HEK293 (cell line): ENCODE data around the gene ACKR3.

Source experiments
- CTCF ChIA-PET: fragments of 350-600 bp; formaldehyde crosslinking; extraction: SDS; loops from one replicate; lab custom pipeline; 2021; ENCODE audit warnings: antibody characterized with exemption; lab: Yijun Ruan, JAX
- POLR2A ChIA-PET: fragments of 300-600 bp; formaldehyde crosslinking; extraction: SDS; loops from one replicate; lab custom pipeline; 2020; ENCODE audit warnings: antibody characterized with exemption, inconsistent platforms; lab: Yijun Ruan, JAX
- H3K27ac ChIP-seq: fragments of 200-500 bp; sonication (Bioruptor generic); 2 replicates; pipeline ENCODE4 v1.5.1; 2014; ENCODE audit warnings: low read depth, low read length, control low read depth, inconsistent platforms; ENCODE audit errors: extremely low read depth
- H3K36me3 ChIP-seq, 2 experiments: fragments of 200-500 bp in 1 of 2; sonication (Bioruptor generic) in 1 of 2; 1 replicate in 1 of 2; 2 replicates in 1 of 2; pipeline ENCODE4 v1.5.1; 2014 to 2017; ENCODE audit warnings: inconsistent platforms in 2 of 2, low read length in 2 of 2; ENCODE audit not compliant: control insufficient read depth in 2 of 2, insufficient read depth in 1 of 2
- H3K4me1 ChIP-seq: fragments of 200-500 bp; sonication (Bioruptor generic); 2 replicates; pipeline ENCODE4 v1.5.1; 2014; ENCODE audit warnings: mild to moderate bottlenecking, low read length, inconsistent platforms; ENCODE audit not compliant: control insufficient read depth, insufficient read depth
- H3K4me3 ChIP-seq: 2 replicates; pipeline ENCODE4 v1.5.1; 2011; ENCODE audit warnings: low read depth, mild to moderate bottlenecking, control low read depth, low read length, moderate library complexity
- H3K9me3 ChIP-seq: fragments of 200-500 bp; sonication (Bioruptor generic); 2 replicates; pipeline ENCODE4 v1.5.1; 2014; ENCODE audit warnings: low read depth, low read length, inconsistent platforms; ENCODE audit not compliant: control insufficient read depth, insufficient read depth
- GFI1B ChIP-seq: fragments of 450-650 bp; formaldehyde crosslinking; IDR thresholded peaks from 2 replicates; pipeline ENCODE4 v1.5.1; 2016; ENCODE audit warnings: missing biosample characterization, missing genetic modification characterization
- GLI4 ChIP-seq: fragments of 450-650 bp; formaldehyde crosslinking; IDR thresholded peaks from 2 replicates; pipeline ENCODE4 v1.5.1; 2016; ENCODE audit warnings: missing biosample characterization, missing genetic modification characterization
- HIC1 ChIP-seq: fragments of 450-650 bp; formaldehyde crosslinking; IDR thresholded peaks from 2 replicates; pipeline ENCODE4 v1.5.1; 2016; ENCODE audit warnings: missing biosample characterization, missing genetic modification characterization
- HOXD13 ChIP-seq: sonication (generic); formaldehyde crosslinking; IDR thresholded peaks from 2 replicates; pipeline ENCODE4 v1.8.0; 2022; ENCODE audit warnings: missing genetic modification reagents, borderline replicate concordance
- OSR2 ChIP-seq: fragments of 450-650 bp; formaldehyde crosslinking; IDR thresholded peaks from 2 replicates; pipeline ENCODE4 v1.5.1; 2016; ENCODE audit warnings: missing biosample characterization, missing genetic modification characterization
- OVOL3 ChIP-seq: fragments of 450-650 bp; formaldehyde crosslinking; IDR thresholded peaks from 2 replicates; pipeline ENCODE4 v1.5.1; 2016; ENCODE audit warnings: missing biosample characterization, missing genetic modification characterization
- PBX3 ChIP-seq: sonication (generic); formaldehyde crosslinking; IDR thresholded peaks from 2 replicates; pipeline ENCODE4 v1.8.1; 2022; ENCODE audit warnings: mild to moderate bottlenecking, moderate library complexity, missing genetic modification reagents
- RBAK ChIP-seq: fragments of 450-650 bp; formaldehyde crosslinking; IDR thresholded peaks from 2 replicates; pipeline ENCODE4 v1.5.1; 2016; ENCODE audit warnings: missing biosample characterization, missing genetic modification characterization
- ZBTB21 ChIP-seq: fragments of 450-650 bp; formaldehyde crosslinking; IDR thresholded peaks from 2 replicates; pipeline ENCODE4 v1.5.1; 2017; ENCODE audit warnings: missing biosample characterization, missing genetic modification characterization
- ZBTB8A ChIP-seq: fragments of 450-650 bp; formaldehyde crosslinking; IDR thresholded peaks from 2 replicates; pipeline ENCODE4 v1.5.1; 2016; ENCODE audit warnings: missing biosample characterization, missing genetic modification characterization
- ZFP37 ChIP-seq: fragments of 450-650 bp; formaldehyde crosslinking; IDR thresholded peaks from 2 replicates; pipeline ENCODE4 v1.5.1; 2016; ENCODE audit warnings: missing biosample characterization, missing genetic modification characterization
- ZNF112 ChIP-seq: fragments of 450-650 bp; formaldehyde crosslinking; IDR thresholded peaks from 2 replicates; pipeline ENCODE4 v1.5.0; 2017; ENCODE audit warnings: missing biosample characterization, missing genetic modification characterization
- ZNF148 ChIP-seq: fragments of 450-650 bp; formaldehyde crosslinking; IDR thresholded peaks from 2 replicates; pipeline ENCODE4 v1.5.0; 2017; ENCODE audit warnings: missing biosample characterization, missing genetic modification characterization, borderline replicate concordance
- ZNF184 ChIP-seq: fragments of 450-650 bp; IDR thresholded peaks from 2 replicates; pipeline ENCODE4 v1.5.1; 2018; ENCODE audit warnings: missing biosample characterization, mild to moderate bottlenecking, missing genetic modification characterization
- ZNF239 ChIP-seq: fragments of 450-650 bp; formaldehyde crosslinking; IDR thresholded peaks from 2 replicates; pipeline ENCODE4 v1.5.1; 2016; ENCODE audit warnings: missing biosample characterization, missing genetic modification characterization
- ZNF335 ChIP-seq: fragments of 450-650 bp; formaldehyde crosslinking; conservative IDR thresholded peaks from 2 replicates; pipeline ENCODE4 v1.5.1; 2016; ENCODE audit warnings: missing biosample characterization, missing genetic modification characterization
- ZNF366 ChIP-seq: fragments of 450-650 bp; formaldehyde crosslinking; conservative IDR thresholded peaks from 2 replicates; pipeline ENCODE4 v1.5.1; 2016; ENCODE audit warnings: missing biosample characterization, missing genetic modification characterization
- ZNF423 ChIP-seq: fragments of 450-650 bp; formaldehyde crosslinking; IDR thresholded peaks from 2 replicates; pipeline ENCODE4 v1.5.1; 2016; ENCODE audit warnings: missing biosample characterization, missing genetic modification characterization
- ZNF433 ChIP-seq: fragments of 450-650 bp; formaldehyde crosslinking; IDR thresholded peaks from 2 replicates; pipeline ENCODE4 v1.5.1; 2016; ENCODE audit warnings: missing biosample characterization, missing genetic modification characterization, low read depth
- ZNF513 ChIP-seq: fragments of 450-650 bp; IDR thresholded peaks from 2 replicates; pipeline ENCODE4 v1.5.1; 2018; ENCODE audit warnings: missing biosample characterization, missing genetic modification characterization
- ZNF658 ChIP-seq: fragments of 450-650 bp; formaldehyde crosslinking; IDR thresholded peaks from 2 replicates; pipeline ENCODE4; 2016; ENCODE audit warnings: missing biosample characterization, missing genetic modification characterization
- ZNF707 ChIP-seq: fragments of 450-650 bp; formaldehyde crosslinking; IDR thresholded peaks from 2 replicates; pipeline ENCODE4 v1.5.1; 2016; ENCODE audit warnings: missing biosample characterization, missing genetic modification characterization
- ZNF792 ChIP-seq: fragments of 450-650 bp; formaldehyde crosslinking; IDR thresholded peaks from 2 replicates; pipeline ENCODE4 v1.5.1; 2016; ENCODE audit warnings: missing biosample characterization, missing genetic modification characterization
- ZSCAN16 ChIP-seq: fragments of 450-650 bp; formaldehyde crosslinking; IDR thresholded peaks from 2 replicates; pipeline ENCODE4 v1.5.1; 2016; ENCODE audit warnings: missing biosample characterization, missing genetic modification characterization
- ZSCAN23 ChIP-seq: fragments of 450-650 bp; formaldehyde crosslinking; IDR thresholded peaks from 2 replicates; pipeline ENCODE4 v1.5.1; 2016; ENCODE audit warnings: missing biosample characterization, missing genetic modification characterization

ACKR3 gene

GRCh38 chr2:236548179-236548921 is 21.3 kb upstream of the ACKR3 start:
- CTCF ChIA-PET: no interaction called here
- Histone ChIP-seq H3K36me3 (no peaks in the 10 kb centered on the region), H3K4me3 (no peak overlapping the region), H3K27ac (no peak overlapping the region), H3K4me1 (no peaks in the 10 kb centered on the region; the same call in 1 of the 2 replicates), H3K9me3 (no peaks in the 10 kb centered on the region)
- POLR2A ChIA-PET: no interaction called here
- no peak for TF ChIP-seq ZNF423
- no peak for TF ChIP-seq GFI1B
- no peak for TF ChIP-seq ZNF513
- TF ChIP-seq ZBTB8A (tag by site-specific recombination): no peak
- TF ChIP-seq OVOL3 (tag by site-specific recombination): no peak
- TF ChIP-seq ZNF433 (tag by site-specific recombination): no peak
- TF ChIP-seq ZNF658: no peak
- TF ChIP-seq ZNF366: no peak
- no peak for TF ChIP-seq ZBTB21 (tag by site-specific recombination)
- TF ChIP-seq RBAK (tag by site-specific recombination): no peak
- no peak for TF ChIP-seq OSR2 (tag by site-specific recombination)
- no peak for TF ChIP-seq ZSCAN23 (tag by site-specific recombination)

GRCh38 chr2:236549165-236549564 is 20.5 kb upstream of the ACKR3 start:
- Histone ChIP-seq H3K36me3 (no peaks in the 10 kb centered on the region), H3K9me3 (no peaks in the 10 kb centered on the region), H3K27ac (no peak overlapping the region), H3K4me3 (no peak overlapping the region), H3K4me1 (no peaks in the 10 kb centered on the region; the same call in 1 of the 2 replicates)
- TF ChIP-seq ZSCAN16 (tag by site-specific recombination) (no peak), HOXD13 (CRISPR knock-in tag) (no peak), ZFP37 (no peak), PBX3 (no peak)
- CTCF ChIA-PET: no interaction called here
- POLR2A ChIA-PET: no interaction called here

GRCh38 chr2:236550290-236550689 is 19.3 kb upstream of the ACKR3 start:
- H3K36me3 ChIP-seq: no peaks in the 10 kb centered on the region
- CTCF ChIA-PET: no interaction called here
- POLR2A ChIA-PET: no interaction called here
- no peak overlapping the region for H3K27ac ChIP-seq
- no peak overlapping the region for H3K4me3 ChIP-seq
- no peaks in the 10 kb centered on the region for H3K9me3 ChIP-seq
- H3K4me1 ChIP-seq: no peaks in the 10 kb centered on the region; the same call in 1 of the 2 replicates
- TF ChIP-seq ZNF148 (tag by site-specific recombination) (no peak), ZNF184 (tag by site-specific recombination) (no peak), ZNF335 (tag by site-specific recombination) (no peak), ZSCAN16 (tag by site-specific recombination) (no peak), HIC1 (tag by site-specific recombination) (no peak), ZNF112 (tag by site-specific recombination) (no peak), OVOL3 (tag by site-specific recombination) (no peak), ZNF513 (no peak), GLI4 (no peak), ZNF792 (tag by site-specific recombination) (no peak), ZNF239 (no peak), ZNF707 (tag by site-specific recombination) (no peak)
